ENCODE data around the gene ACADL.

Gene ACADL

GRCh38 chr2:210224941-210225672 is at the start of gene ACADL:
TSS of gene ACADL (minus strand) at chr2:210225447. CDS start at chr2:210225263, 184 bp downstream.
- DNase-seq, result no peak

DNA sequence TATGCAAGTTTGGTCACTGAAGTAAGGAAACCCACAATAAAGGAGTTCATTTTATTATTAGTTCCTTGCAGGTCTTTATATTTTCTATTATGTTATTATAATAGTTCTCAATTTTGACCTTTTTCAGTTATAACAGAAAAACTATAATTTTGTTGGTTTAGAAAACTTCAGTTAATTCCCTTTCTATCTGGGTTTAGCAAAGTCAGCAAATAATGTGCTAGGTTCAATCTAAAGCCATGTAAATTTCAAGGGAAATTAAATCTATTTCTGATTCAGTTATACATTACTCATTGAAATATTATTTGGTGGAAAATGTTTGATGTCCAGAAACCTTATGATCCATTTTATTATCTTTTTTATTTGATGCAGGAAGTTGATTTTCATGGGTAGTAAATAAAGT is 46.1 kb upstream of the ACADL start:
- no peak for DNase-seq

DNA sequence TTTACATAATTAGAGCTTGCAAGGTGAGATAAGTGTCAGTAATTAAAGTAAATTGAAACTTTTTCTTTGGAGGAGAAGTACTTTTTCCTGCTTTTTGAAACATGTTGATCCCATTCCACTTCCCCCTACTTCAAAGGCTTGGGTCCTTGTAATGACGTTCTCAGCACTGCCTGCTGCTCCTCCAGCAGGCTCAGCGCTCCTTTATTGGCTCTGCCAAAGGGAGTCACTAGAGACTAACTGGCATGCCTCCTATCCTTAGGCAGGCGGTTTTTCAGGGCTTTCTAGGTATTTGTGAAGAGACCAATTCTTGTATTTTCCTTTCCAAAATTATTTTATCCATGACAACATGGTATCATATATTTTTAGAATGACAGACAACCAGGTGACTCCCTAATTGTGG is 43.9 kb upstream of the ACADL start:
- DNase-seq, result no peak

- no peak for DNase-seq
These were observed 43.0 kb upstream of the ACADL start for GRCh38 chr2:210268281-210268680.

GRCh38 chr2:210267698-210268097 is 42.5 kb upstream of the ACADL start:
- no peak for DNase-seq

- no peak for DNase-seq
These were observed 39.0 kb upstream of the ACADL start for GRCh38 chr2:210264282-210264681.

GRCh38 chr2:210263841-210264240 is 38.6 kb upstream of the ACADL start:
- DNase-seq, result no peak

- no peak for DNase-seq
These were observed 36.8 kb upstream of the ACADL start for GRCh38 chr2:210262036-210262435.

GRCh38 chr2:210259687-210260086 is 34.4 kb upstream of the ACADL start:
- no peak for DNase-seq

GRCh38 chr2:210252699-210253606 is 27.7 kb upstream of the ACADL start:
- DNase-seq, result no peak

- DNase-seq, result no peak
These were observed 25.4 kb upstream of the ACADL start for GRCh38 chr2:210250622-210251021.

DNA sequence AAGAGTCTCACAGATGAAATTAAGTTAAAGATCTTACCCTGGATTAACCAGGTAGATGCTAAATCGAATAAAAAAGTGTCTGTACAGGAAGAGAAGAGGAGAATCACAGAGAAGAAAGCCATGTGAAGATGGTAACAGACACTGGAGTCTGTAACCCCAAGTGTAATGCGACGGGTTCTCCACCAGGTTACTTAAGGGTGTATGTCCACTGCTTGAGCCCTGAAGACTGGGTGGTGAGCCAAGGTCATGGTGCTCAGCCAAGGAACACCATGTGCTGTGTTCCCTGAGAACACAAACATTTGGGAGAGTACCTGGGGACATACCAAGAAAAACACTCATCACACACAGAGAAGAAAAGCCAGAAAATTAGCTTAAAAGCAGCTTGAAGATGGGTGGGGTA is 8.2 kb upstream of the ACADL start:
- DNase-seq, result no peak

DNA sequence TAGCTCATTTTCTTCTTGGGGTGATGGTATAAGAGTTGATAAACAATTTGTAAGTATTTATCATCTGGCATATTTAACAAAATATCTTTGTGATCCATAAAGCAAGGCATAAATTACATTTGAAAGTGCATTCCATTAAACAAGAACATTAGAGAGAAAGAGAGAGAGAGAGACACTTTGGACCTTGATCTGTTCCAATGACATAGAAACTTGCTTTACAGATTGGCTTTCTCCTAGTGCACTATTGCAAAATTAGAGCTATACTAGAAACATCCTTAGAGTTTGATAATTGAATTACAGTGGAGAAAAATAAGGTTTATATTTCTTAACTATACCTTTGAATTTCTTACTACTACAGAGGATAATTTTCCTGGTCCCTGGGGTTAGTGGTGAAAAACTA is 5.7 kb upstream of the ACADL start:
- DNase-seq, result no peak

DNA sequence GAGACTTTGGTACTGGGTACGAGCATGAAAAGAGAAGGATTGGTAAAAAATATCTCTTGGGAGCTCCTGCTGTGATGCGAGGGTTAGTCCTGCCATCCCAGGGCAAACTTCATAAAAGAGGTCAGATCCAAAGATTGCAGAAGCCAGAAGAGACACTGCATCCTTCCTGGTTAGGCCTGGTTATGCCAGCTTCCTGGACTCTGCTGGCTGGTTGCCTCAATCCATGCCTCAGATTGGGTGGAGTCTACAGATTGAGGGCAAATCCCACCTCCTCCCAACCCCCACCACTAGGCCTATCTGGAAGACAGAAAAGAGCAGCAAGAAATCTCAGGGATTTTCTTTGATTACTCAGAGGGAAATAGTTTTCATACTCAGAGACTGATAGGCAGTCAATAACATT is 5.3 kb upstream of the ACADL start:
- DNase-seq, result no peak

DNA sequence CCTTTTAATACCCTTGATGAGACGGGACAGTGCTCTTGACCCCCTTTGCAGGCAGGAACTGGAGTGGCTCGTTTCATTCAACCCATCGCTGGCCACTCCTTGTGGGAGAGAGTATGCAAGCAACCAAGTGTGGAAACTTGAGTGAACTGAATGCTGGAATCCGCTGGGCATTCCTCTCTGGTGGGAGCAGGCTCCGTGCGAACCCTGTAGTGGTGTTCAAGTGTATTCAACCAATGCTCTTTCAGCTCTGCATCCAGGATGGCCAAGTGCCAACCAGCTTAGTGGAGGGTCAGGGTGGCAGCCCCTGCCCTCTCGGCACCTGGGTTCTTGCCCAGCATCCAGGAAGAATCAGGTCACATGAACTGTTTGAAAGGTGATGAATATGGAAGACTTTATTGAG is 3.3 kb upstream of the ACADL start:
- no peak for DNase-seq

GRCh38 chr2:210227290-210228088 is 2.2 kb upstream of the ACADL start:
- no peak for DNase-seq

DNA sequence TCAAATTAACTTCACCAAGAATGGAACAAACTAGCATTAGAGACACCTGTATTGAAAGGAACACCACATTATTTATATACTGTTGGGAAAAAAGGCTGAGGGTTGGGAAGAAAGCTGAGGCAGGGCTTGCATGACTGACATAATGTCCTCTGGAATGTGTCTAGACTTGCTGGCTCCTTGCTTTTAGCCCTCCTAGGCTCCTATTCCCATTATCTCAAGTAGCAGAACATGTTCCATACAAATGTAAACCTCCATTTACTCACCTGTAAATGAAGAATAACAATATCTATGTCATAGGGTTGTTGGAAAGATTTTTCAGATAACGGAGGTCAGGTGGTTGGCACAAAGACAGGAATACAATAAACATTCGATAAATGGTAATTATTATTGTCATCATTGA is 976 bp upstream of the ACADL start:
- DNase-seq, result no peak

- DNase-seq, result no peak
These were observed 681 bp downstream of the ACADL start for GRCh38 chr2:210224591-210224940.

- no peak for DNase-seq
These were observed 10.1 kb downstream of the ACADL start for GRCh38 chr2:210215120-210215519.

DNA sequence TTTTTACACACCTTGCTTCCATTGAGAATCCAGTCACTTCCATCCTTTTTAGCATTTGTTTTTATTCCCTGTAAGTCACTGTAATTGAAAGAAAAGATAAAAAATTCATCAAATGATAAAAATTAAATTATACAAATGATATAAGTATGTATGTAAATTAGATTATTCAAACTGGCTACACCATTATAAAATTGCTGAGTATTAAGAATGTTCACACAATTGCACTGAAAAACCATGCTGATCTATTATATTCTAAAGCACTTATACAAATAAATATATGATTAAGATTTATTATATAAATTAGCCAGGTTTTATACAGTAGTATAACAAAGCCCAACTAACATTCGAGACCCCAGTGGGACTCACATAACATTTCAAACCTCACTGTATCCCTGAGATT is 15.1 kb downstream of the ACADL start:
- DNase-seq, result no peak

GRCh38 chr2:210207929-210208328 is 17.3 kb downstream of the ACADL start:
- no peak for DNase-seq

DNA sequence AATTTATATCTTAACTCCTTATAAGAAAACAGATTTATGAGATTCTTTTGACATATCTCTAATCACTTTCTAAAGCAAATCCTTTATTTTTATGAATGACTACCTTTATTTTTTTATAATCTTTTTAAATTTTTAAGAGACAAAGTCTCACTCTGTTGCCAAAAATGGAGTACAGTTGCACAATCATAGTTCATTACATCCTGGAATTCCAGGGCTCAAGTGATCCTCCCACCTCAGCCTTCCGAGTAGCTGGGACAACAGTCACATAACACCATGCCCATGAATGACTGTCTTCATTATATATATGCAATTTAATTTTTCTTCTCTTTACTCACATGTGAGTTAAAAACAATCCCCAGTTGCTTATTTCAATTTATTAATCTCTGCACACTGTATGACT is 21.7 kb downstream of the ACADL start:
- no peak for DNase-seq

- no peak for DNase-seq
These were observed 22.1 kb downstream of the ACADL start for GRCh38 chr2:210203147-210203546.

GRCh38 chr2:210199854-210200253 is 25.4 kb downstream of the ACADL start:
- no peak for DNase-seq

Data from activated T-cell treated with anti-CD3 and anti-CD28 coated beads, Interleukin-2, amount 50 U/mL, for 1 hour (primary cell).